ENCODE data around the gene ACKR2.

The ACKR2 gene

GRCh38 chr3:42894698-42895579 lies 85.7 kb downstream of the ACKR2 start:
- no peak for DNase-seq

GRCh38 chr3:42895580-42895868 lies 86.3 kb downstream of the ACKR2 start:
- no peak for DNase-seq

- no peak for DNase-seq
These were observed 89.8 kb downstream of the ACKR2 start for GRCh38 chr3:42898896-42899675.

GRCh38 chr3:42900226-42901072 lies 91.2 kb downstream of the ACKR2 start:
- DNase-seq, result no peak

- DNase-seq, result no peak
These were observed 91.8 kb downstream of the ACKR2 start for GRCh38 chr3:42901073-42901415.

GRCh38 chr3:42902257-42902656 lies 93.0 kb downstream of the ACKR2 start:
- DNase-seq, result no peak

- DNase-seq, result no peak
These were observed 94.8 kb downstream of the ACKR2 start for GRCh38 chr3:42904076-42904475.

GRCh38 chr3:42905740-42906069 lies 96.5 kb downstream of the ACKR2 start:
- no peak for DNase-seq

- DNase-seq, result peak in 1 of 2 experiments; percentile 7
These were observed 97.0 kb downstream of the ACKR2 start, which contains the start of gene ZNF662 for GRCh38 chr3:42906070-42906847. Gene ZNF662, plus strand, starts transcription at chr3:42906142. Its CDS starts 1,973 bp downstream, at chr3:42908115.

GRCh38 chr3:42906848-42907183 lies 97.6 kb downstream of the ACKR2 start:
- no peak for DNase-seq

GRCh38 chr3:42908675-42909074 lies 99.4 kb downstream of the ACKR2 start:
- no peak for DNase-seq

GRCh38 chr3:42911551-42911950 lies 102.3 kb downstream of the ACKR2 start:
- DNase-seq, result no peak

- no peak for DNase-seq
These were observed 105.7 kb downstream of the ACKR2 start for GRCh38 chr3:42914771-42915515.
